KMS-11 (cell line): Measurements from ENCODE around the gene SMARCA4.
"Not testable (repeated sequence)": the region's sequence is repeated elsewhere in the genome, so short reads cannot be mapped to it uniquely, and the experiment has no call there.

Source experiments
- H2AFZ ChIP-seq: fragments of 200-600 bp; sonication (generic); 2 replicates; pipeline ENCODE4 v1.6.1; 2016; ENCODE audit warnings: antibody characterized with exemption, mixed run types, low read depth
- H3K27ac ChIP-seq: fragments of 200-600 bp; sonication (generic); 2 replicates; pipeline ENCODE4 v1.6.1; 2016; ENCODE audit warnings: mild to moderate bottlenecking, mixed run types
- H3K27me3 ChIP-seq: fragments of 200-600 bp; sonication (generic); 2 replicates; pipeline ENCODE4 v1.6.1; 2017; ENCODE audit warnings: mild to moderate bottlenecking, low read depth, mixed run types, moderate library complexity; ENCODE audit not compliant: insufficient read depth
- H3K36me3 ChIP-seq: fragments of 200-600 bp; sonication (generic); 2 replicates; pipeline ENCODE4 v1.6.1; 2017; ENCODE audit warnings: mild to moderate bottlenecking, mixed run types; ENCODE audit not compliant: insufficient read depth
- H3K4me1 ChIP-seq: fragments of 200-600 bp; sonication (generic); 2 replicates; pipeline ENCODE4 v1.6.1; 2016; ENCODE audit warnings: mild to moderate bottlenecking, low read depth, mixed run types; ENCODE audit not compliant: poor library complexity, severe bottlenecking
- H3K4me2 ChIP-seq: fragments of 200-600 bp; sonication (generic); 2 replicates; pipeline ENCODE4 v1.7.0; 2016; ENCODE audit warnings: mild to moderate bottlenecking, mixed run types
- H3K4me3 ChIP-seq: fragments of 200-600 bp; sonication (generic); IDR thresholded peaks from 2 replicates; pipeline ENCODE4 v1.6.1; 2017; ENCODE audit warnings: low read depth, low read length, mixed read lengths; ENCODE audit not compliant: insufficient read depth
- H3K79me2 ChIP-seq: fragments of 200-600 bp; sonication (generic); 2 replicates; pipeline ENCODE4 v1.6.1; 2016; ENCODE audit warnings: low read depth, mixed run types; ENCODE audit not compliant: insufficient read depth
- H3K9ac ChIP-seq: fragments of 200-600 bp; sonication (generic); 2 replicates; pipeline ENCODE4 v1.6.1; 2016; ENCODE audit warnings: mild to moderate bottlenecking, mixed run types
- H4K20me1 ChIP-seq: fragments of 200-600 bp; sonication (generic); 2 replicates; pipeline ENCODE4 v1.6.1; 2016; ENCODE audit warnings: mild to moderate bottlenecking, mixed run types; ENCODE audit not compliant: insufficient read depth
- CTCF ChIP-seq: fragments of 200-600 bp; sonication (generic); conservative IDR thresholded peaks from 2 replicates; pipeline ENCODE4 v1.6.1; 2017; ENCODE audit warnings: low read depth, mild to moderate bottlenecking, antibody characterized with exemption, low read length, moderate library complexity, mixed read lengths

Gene SMARCA4

GRCh38 chr19:10928563-10929401 is 32.0 kb upstream of the SMARCA4 start, which contains the start of the genes TIMM29 and YIPF2:
Gene TIMM29 (plus strand): TSS chr19:10928811. CDS start chr19:10928823, 12 bp downstream.
Gene YIPF2 (minus strand): TSS chr19:10928639. CDS start chr19:10928410, 229 bp downstream.
- H3K27me3 ChIP-seq = no peaks in the 10 kb centered on the region
- peaks cover 32% of the 10 kb centered on the region for H3K79me2 ChIP-seq
- H3K4me3 ChIP-seq = no peak within 1 kb of the TSS
- peak within 1 kb of the TSS; percentile 22; the same call in 1 of the 2 replicates for H3K27ac ChIP-seq
- H3K9ac ChIP-seq = peak within 1 kb of the TSS; percentile 49; the same call in 1 of the 2 replicates
- peak within 1 kb of the TSS; percentile 59 for H2AFZ ChIP-seq
- no peak for TF ChIP-seq CTCF
- no peaks in the 10 kb centered on the region for H4K20me1 ChIP-seq
- peaks cover 20% of the 10 kb centered on the region for H3K4me1 ChIP-seq
- H3K36me3 ChIP-seq = no peaks in the 10 kb centered on the region
- H3K4me2 ChIP-seq = peak within 1 kb of the TSS; percentile 94

GRCh38 chr19:10929402-10929794 is 31.4 kb upstream of the SMARCA4 start:
- Histone ChIP-seq H4K20me1 (no peaks in the 10 kb centered on the region), H3K27ac (no peak overlapping the region), H3K9ac (peak overlapping the region; percentile 49; the same call in 1 of the 2 replicates), H3K4me3 (no peak overlapping the region), H2AFZ (no peak overlapping the region), H3K79me2 (peaks cover 32% of the 10 kb centered on the region), H3K4me1 (peaks cover 20% of the 10 kb centered on the region), H3K4me2 (peak overlapping the region; percentile 94), H3K36me3 (no peaks in the 10 kb centered on the region), H3K27me3 (no peaks in the 10 kb centered on the region)
- no peak for TF ChIP-seq CTCF

- Histone ChIP-seq H3K27me3 (no peaks in the 10 kb centered on the region), H3K4me1 (peaks cover 45% of the 10 kb centered on the region), H2AFZ (no peak overlapping the region), H3K4me3 (no peak overlapping the region), H3K36me3 (no peaks in the 10 kb centered on the region), H3K4me2 (no peak overlapping the region), H3K27ac (no peak overlapping the region), H3K79me2 (peaks cover 19% of the 10 kb centered on the region; the same call in 1 of the 2 replicates), H4K20me1 (no peaks in the 10 kb centered on the region), H3K9ac (no peak overlapping the region)
- TF ChIP-seq CTCF = no peak
Observed at GRCh38 chr19:10935371-10936059, 25.3 kb upstream of the SMARCA4 start.

- peak overlapping the region; percentile 72 for H3K4me2 ChIP-seq
- H3K79me2 ChIP-seq = peaks cover 13% of the 10 kb centered on the region; the same call in 1 of the 2 replicates
- H3K36me3 ChIP-seq = no peaks in the 10 kb centered on the region
- H3K27ac ChIP-seq = no peak overlapping the region
- H3K4me1 ChIP-seq = peaks cover 57% of the 10 kb centered on the region
- no peak overlapping the region for H2AFZ ChIP-seq
- TF ChIP-seq CTCF = peak; percentile 71
- no peaks in the 10 kb centered on the region for H4K20me1 ChIP-seq
- H3K9ac ChIP-seq = no peak overlapping the region
- H3K4me3 ChIP-seq = no peak overlapping the region
- H3K27me3 ChIP-seq = no peaks in the 10 kb centered on the region
Observed at GRCh38 chr19:10936661-10937084, 24.2 kb upstream of the SMARCA4 start.

- not testable (repeated sequence) for H3K36me3 ChIP-seq, H3K27me3 ChIP-seq, H3K27ac ChIP-seq, H4K20me1 ChIP-seq, H3K4me3 ChIP-seq, H3K79me2 ChIP-seq, H3K4me2 ChIP-seq, H2AFZ ChIP-seq, H3K9ac ChIP-seq
- H3K4me1 ChIP-seq = peaks cover 61% of the 10 kb centered on the region
Observed at GRCh38 chr19:10941649-10942048, 19.2 kb upstream of the SMARCA4 start.

- not testable (repeated sequence) for H3K9ac ChIP-seq, H3K36me3 ChIP-seq, H3K27ac ChIP-seq
Observed at GRCh38 chr19:10943412-10943811, 17.4 kb upstream of the SMARCA4 start.

More at GRCh38 chr19:10943412-10943811, 17.4 kb upstream of the SMARCA4 start:
- not testable (repeated sequence) for H3K4me2 ChIP-seq, H3K4me3 ChIP-seq, H2AFZ ChIP-seq, H3K79me2 ChIP-seq, H4K20me1 ChIP-seq, H3K27me3 ChIP-seq
- peaks cover 45% of the 10 kb centered on the region for H3K4me1 ChIP-seq
